ENCODE measurements around the gene JADE3.

Gene JADE3

GRCh38 chrX:47047989-47048388 lies 135.8 kb downstream of the JADE3 start:
- DNase-seq: no peak

GRCh38 chrX:47059142-47059874 lies 147.1 kb downstream of the JADE3 start:
- DNase-seq: no peak

- no peak for DNase-seq
Measured at GRCh38 chrX:47060708-47061107, 148.5 kb downstream of the JADE3 start.

GRCh38 chrX:47061238-47061919 lies 149.2 kb downstream of the JADE3 start:
- DNase-seq: no peak

GRCh38 chrX:47063179-47063578 lies 151.0 kb downstream of the JADE3 start:
- no peak for DNase-seq

- DNase-seq: no peak
Measured at GRCh38 chrX:47068214-47068613, 156.0 kb downstream of the JADE3 start.

- DNase-seq: no peak
Measured at GRCh38 chrX:47068720-47069119, 156.5 kb downstream of the JADE3 start.

GRCh38 chrX:47078129-47079043 lies 166.2 kb downstream of the JADE3 start, which contains the start of gene RGN:
TSS of gene RGN (plus strand) at chrX:47078443. CDS start at chrX:47081145, 2,702 bp downstream.
- no peak for DNase-seq

GRCh38 chrX:47080215-47080914 lies 168.1 kb downstream of the JADE3 start:
- no peak for DNase-seq

- no peak for DNase-seq
Measured at GRCh38 chrX:47080915-47081236, 168.7 kb downstream of the JADE3 start.

GRCh38 chrX:47091149-47091775 lies 179.0 kb downstream of the JADE3 start:
- no peak for DNase-seq

GRCh38 chrX:47093248-47093647 lies 181.0 kb downstream of the JADE3 start:
- no peak for DNase-seq

GRCh38 chrX:47093860-47094259 lies 181.6 kb downstream of the JADE3 start:
- no peak for DNase-seq

GRCh38 chrX:47097018-47097417 lies 184.8 kb downstream of the JADE3 start:
- DNase-seq: no peak

GRCh38 chrX:47098338-47099094 lies 186.3 kb downstream of the JADE3 start:
- DNase-seq: no peak

GRCh38 chrX:47101206-47101605 lies 189.0 kb downstream of the JADE3 start:
- DNase-seq: no peak

Data from activated CD4-positive, CD25-positive, alpha-beta regulatory T cell (primary cell).